ENCODE data around the gene METTL25.

The METTL25 gene

DNA sequence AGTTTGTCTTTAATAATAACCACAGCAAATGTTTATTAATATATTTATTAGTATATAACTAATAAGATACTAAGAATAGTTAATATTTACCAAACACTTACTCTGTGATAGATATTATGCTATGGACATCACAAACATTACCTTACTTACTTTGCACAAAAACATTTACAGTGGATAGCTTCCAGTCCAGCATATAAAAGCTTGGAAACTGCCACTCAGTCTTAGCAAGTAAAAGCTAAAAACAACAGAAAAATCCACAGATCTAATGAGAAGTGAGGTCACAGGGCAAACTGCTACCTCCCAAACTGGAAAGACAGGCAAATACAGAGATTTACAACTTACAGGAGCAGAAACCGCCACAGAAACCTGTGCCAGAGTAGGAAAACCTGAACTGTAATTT, 99.8 kb downstream of the METTL25 start:
- no peaks in the 10 kb centered on the region for H3K4me1 ChIP-seq (ENCODE audit: insufficient read depth, low read length, poor library complexity, severe bottlenecking)
- H3K9me2 ChIP-seq (replicated peaks; ENCODE audit: low read depth, low read length) = no peaks in the 10 kb centered on the region
- no peaks in the 10 kb centered on the region for H3F3A ChIP-seq (ENCODE audit: low read depth)
- H3K4me2 ChIP-seq (ENCODE audit: low read depth, low read length, poor library complexity, severe bottlenecking) = no peak overlapping the region
- no peaks in the 10 kb centered on the region for H3K9me3 ChIP-seq (ENCODE audit: insufficient read depth, low read depth, low read length)
- no peaks in the 10 kb centered on the region for H3K36me3 ChIP-seq (ENCODE audit: insufficient read depth, low read length)
- no peak overlapping the region for H2AFZ ChIP-seq (ENCODE audit: low read length)
- TF ChIP-seq, protein P1, sequence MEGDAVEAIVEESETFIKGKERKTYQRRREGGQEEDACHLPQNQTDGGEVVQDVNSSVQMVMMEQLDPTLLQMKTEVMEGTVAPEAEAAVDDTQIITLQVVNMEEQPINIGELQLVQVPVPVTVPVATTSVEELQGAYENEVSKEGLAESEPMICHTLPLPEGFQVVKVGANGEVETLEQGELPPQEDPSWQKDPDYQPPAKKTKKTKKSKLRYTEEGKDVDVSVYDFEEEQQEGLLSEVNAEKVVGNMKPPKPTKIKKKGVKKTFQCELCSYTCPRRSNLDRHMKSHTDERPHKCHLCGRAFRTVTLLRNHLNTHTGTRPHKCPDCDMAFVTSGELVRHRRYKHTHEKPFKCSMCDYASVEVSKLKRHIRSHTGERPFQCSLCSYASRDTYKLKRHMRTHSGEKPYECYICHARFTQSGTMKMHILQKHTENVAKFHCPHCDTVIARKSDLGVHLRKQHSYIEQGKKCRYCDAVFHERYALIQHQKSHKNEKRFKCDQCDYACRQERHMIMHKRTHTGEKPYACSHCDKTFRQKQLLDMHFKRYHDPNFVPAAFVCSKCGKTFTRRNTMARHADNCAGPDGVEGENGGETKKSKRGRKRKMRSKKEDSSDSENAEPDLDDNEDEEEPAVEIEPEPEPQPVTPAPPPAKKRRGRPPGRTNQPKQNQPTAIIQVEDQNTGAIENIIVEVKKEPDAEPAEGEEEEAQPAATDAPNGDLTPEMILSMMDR (conservative IDR thresholded peaks at IDR 0.05; ENCODE audit: low read length) = no peak
- no peak for TF ChIP-seq EZH2phosphoT487 (IDR thresholded peaks at IDR 0.05; ENCODE audit: borderline replicate concordance)
- H3K27me3 ChIP-seq (ENCODE audit: insufficient read depth, low read length, poor library complexity, severe bottlenecking) = no peaks in the 10 kb centered on the region
- no peak overlapping the region for H3K4me3 ChIP-seq (ENCODE audit: low read length, poor library complexity, severe bottlenecking)
- H3K79me2 ChIP-seq (ENCODE audit: insufficient read depth, low read length) = no peaks in the 10 kb centered on the region
- no peak overlapping the region for H3K9ac ChIP-seq (ENCODE audit: low read depth, low read length, poor library complexity, severe bottlenecking)
- no peaks in the 10 kb centered on the region for H4K20me1 ChIP-seq (ENCODE audit: insufficient read depth, low read length, poor library complexity, severe bottlenecking)

DNA sequence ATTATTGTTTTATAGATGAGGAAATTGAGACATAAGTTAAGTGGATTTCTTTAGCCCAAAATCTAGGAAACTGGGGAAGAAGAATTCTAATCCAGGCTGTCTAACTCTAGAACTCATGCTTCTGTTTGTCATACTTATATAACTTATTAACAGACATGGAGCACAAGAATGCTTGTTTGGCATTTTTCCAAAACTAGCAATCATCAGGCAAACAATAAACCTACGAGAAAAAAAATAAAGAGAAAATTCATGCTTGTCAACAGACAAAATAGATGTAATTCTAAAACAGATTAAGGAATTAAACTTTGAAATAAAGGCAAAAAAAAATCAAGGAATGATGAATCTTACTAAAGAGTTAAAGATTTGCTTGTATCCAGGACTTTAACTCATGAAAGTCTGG, 103.1 kb downstream of the METTL25 start:
- H3K4me1 ChIP-seq (ENCODE audit: insufficient read depth, low read length, poor library complexity, severe bottlenecking) = no peaks in the 10 kb centered on the region
- H3K27me3 ChIP-seq (ENCODE audit: insufficient read depth, low read length, poor library complexity, severe bottlenecking) = no peaks in the 10 kb centered on the region
- no peaks in the 10 kb centered on the region for H3K36me3 ChIP-seq (ENCODE audit: insufficient read depth, low read length)
- no peaks in the 10 kb centered on the region for H4K20me1 ChIP-seq (ENCODE audit: insufficient read depth, low read length, poor library complexity, severe bottlenecking)
- no peaks in the 10 kb centered on the region for H3K9me3 ChIP-seq (ENCODE audit: insufficient read depth, low read depth, low read length)
- H3F3A ChIP-seq (ENCODE audit: low read depth) = no peaks in the 10 kb centered on the region
- no peak overlapping the region for H3K9ac ChIP-seq (ENCODE audit: low read depth, low read length, poor library complexity, severe bottlenecking)
- TF ChIP-seq, protein P1 (conservative IDR thresholded peaks at IDR 0.05; ENCODE audit: low read length) = no peak
- TF ChIP-seq EZH2phosphoT487 (IDR thresholded peaks at IDR 0.05; ENCODE audit: borderline replicate concordance) = no peak
- H3K79me2 ChIP-seq (ENCODE audit: insufficient read depth, low read length) = no peaks in the 10 kb centered on the region
- no peak overlapping the region for H3K4me3 ChIP-seq (ENCODE audit: low read length, poor library complexity, severe bottlenecking)
- H2AFZ ChIP-seq (ENCODE audit: low read length) = no peak overlapping the region
- H3K9me2 ChIP-seq (replicated peaks; ENCODE audit: low read depth, low read length) = no peaks in the 10 kb centered on the region
- H3K4me2 ChIP-seq (ENCODE audit: low read depth, low read length, poor library complexity, severe bottlenecking) = no peak overlapping the region

DNA sequence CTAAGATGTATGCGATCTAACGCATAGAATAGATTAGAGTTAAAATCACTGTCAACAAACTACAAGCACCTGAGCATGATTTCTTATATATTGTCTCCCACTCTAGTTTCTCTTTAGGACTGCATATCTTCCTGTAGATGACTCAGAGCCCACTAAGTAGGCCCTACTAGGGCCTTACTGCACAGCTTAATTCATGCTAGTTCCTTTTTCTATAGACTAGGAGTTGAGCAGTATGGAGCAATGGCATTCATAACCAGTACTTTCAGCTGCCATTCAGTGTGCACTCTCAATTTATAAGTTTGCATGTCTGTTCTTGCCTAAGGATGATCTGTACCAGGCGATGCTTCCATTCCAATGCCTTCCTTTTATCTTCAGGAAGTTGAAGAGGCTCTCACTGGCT, 103.5 kb downstream of the METTL25 start:
- TF ChIP-seq EZH2phosphoT487 (IDR thresholded peaks at IDR 0.05; ENCODE audit: borderline replicate concordance) = no peak
- TF ChIP-seq, protein P1 (conservative IDR thresholded peaks at IDR 0.05; ENCODE audit: low read length) = no peak
- Histone ChIP-seq H3K9me2 (replicated peaks; ENCODE audit: low read depth, low read length) (no peaks in the 10 kb centered on the region), H3F3A (ENCODE audit: low read depth) (no peaks in the 10 kb centered on the region), H3K36me3 (ENCODE audit: insufficient read depth, low read length) (no peaks in the 10 kb centered on the region), H3K4me3 (ENCODE audit: low read length, poor library complexity, severe bottlenecking) (no peak overlapping the region), H4K20me1 (ENCODE audit: insufficient read depth, low read length, poor library complexity, severe bottlenecking) (no peaks in the 10 kb centered on the region), H3K4me2 (ENCODE audit: low read depth, low read length, poor library complexity, severe bottlenecking) (no peak overlapping the region), H3K27me3 (ENCODE audit: insufficient read depth, low read length, poor library complexity, severe bottlenecking) (no peaks in the 10 kb centered on the region), H3K9ac (ENCODE audit: low read depth, low read length, poor library complexity, severe bottlenecking) (no peak overlapping the region), H2AFZ (ENCODE audit: low read length) (no peak overlapping the region), H3K79me2 (ENCODE audit: insufficient read depth, low read length) (no peaks in the 10 kb centered on the region), H3K4me1 (ENCODE audit: insufficient read depth, low read length, poor library complexity, severe bottlenecking) (no peaks in the 10 kb centered on the region), H3K9me3 (ENCODE audit: insufficient read depth, low read depth, low read length) (no peaks in the 10 kb centered on the region)

Measured in Loucy (cell line).